ENCODE measurements around the gene TBX4. TPM values are rescaled to one million over a fixed set of nuclear protein-coding genes. Genes with fewer than 3 reads are reported as not detected.
A peak's percentile ranks its signal among the peaks of the same experiment; 100 is the strongest.

The TBX4 gene
- total RNA-seq = not detected

- no peak for ATAC-seq
These were observed at the start of gene TBX4 for GRCh38 chr17:61452301-61453290. Gene TBX4 (plus strand): TSS chr17:61452422. CDS start chr17:61456491, 4,069 bp downstream.

- ATAC-seq = no peak
These were observed 49.0 kb upstream of the TBX4 start for GRCh38 chr17:61402978-61403800.

- ATAC-seq = peak; percentile 79
These were observed 48.2 kb upstream of the TBX4 start for GRCh38 chr17:61403801-61404662.

DNA sequence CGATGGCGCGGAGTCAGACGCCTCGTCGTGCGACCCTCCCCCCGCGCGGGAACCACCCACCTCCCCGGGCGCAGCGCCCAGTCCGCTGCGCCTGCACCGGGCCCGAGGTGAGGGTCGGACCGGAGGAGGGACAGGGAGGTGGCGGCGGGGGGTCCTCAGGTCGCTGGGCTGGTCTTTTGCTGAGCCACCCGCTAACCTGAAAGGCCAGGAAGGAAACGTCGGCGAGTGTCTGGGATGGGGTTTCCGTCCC is 47.6 kb upstream of the TBX4 start:
- ATAC-seq = no peak

DNA sequence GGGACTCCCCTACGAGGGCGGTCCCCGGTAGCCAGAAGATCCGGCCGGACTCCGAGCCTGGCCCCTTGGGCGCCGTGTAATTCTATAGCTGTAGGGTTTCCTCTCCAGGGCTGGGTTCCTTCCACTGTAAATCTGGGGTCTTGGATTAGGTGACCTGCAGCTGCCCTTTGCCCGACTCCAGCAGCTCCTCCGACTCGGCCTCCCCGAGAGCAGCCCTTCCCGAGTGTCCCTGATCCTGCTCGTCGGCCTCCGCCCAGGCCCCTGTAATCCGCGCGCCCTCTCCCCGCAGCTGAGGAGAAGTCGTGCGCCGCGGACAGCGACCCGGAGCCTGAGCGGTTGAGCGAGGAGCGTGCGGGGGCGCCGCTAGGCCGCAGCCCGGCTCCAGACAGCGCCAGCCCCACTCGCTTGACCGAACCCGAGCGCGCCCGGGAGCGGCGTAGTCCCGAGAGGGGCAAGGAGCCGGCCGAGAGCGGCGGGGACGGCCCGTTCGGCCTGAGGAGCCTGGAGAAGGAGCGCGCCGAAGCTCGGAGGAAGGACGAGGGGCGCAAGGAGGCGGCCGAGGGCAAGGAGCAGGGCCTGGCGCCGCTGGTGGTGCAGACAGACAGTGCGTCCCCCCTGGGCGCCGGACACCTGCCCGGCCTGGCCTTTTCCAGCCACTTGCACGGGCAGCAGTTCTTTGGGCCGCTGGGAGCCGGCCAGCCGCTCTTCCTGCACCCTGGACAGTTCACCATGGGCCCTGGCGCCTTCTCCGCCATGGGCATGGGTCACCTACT is 47.1 kb upstream of the TBX4 start:
- ATAC-seq = no peak

GRCh38 chr17:61405686-61406536 is 46.3 kb upstream of the TBX4 start:
- no peak for ATAC-seq

GRCh38 chr17:61406537-61406845 is 45.7 kb upstream of the TBX4 start:
- no peak for ATAC-seq

- no peak for ATAC-seq
These were observed 45.0 kb upstream of the TBX4 start for GRCh38 chr17:61406971-61407911.

DNA sequence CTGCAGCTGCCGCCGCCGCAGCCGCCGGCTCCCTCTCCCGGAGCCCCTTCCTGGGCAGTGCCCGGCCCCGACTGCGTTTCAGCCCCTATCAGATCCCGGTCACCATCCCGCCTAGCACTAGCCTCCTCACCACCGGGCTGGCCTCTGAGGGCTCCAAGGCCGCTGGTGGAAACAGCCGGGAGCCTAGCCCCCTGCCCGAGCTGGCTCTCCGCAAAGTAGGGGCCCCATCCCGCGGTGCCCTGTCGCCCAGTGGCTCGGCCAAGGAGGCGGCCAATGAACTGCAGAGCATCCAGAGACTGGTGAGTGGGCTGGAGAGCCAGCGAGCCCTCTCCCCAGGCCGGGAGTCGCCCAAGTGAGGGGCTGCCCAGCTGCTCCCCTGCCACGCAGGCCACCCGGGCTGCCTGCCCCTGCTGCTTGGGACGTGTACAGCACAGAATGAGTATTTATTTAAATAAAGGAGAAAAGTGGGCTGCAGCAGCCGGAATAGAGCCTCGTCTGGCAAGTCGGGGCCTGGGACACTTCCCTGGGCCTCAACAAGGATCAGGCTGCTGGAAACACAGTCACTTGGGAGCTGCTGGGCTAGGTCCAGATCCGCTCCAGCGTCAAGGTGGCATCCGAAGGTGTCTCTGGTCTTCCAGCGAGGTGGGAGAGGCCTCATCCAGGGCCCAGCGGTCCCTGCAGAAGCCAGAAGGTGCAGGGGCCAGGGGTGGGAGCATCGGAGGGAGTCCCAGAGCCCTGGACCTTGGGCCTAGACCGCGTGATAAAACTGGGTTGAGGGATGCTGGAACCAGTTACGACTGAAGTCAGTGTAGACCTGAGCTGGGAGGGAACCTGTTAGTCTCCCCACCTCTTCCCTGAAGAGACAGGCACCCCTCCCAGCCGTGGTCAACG is 43.8 kb upstream of the TBX4 start:
- ATAC-seq = no peak

DNA sequence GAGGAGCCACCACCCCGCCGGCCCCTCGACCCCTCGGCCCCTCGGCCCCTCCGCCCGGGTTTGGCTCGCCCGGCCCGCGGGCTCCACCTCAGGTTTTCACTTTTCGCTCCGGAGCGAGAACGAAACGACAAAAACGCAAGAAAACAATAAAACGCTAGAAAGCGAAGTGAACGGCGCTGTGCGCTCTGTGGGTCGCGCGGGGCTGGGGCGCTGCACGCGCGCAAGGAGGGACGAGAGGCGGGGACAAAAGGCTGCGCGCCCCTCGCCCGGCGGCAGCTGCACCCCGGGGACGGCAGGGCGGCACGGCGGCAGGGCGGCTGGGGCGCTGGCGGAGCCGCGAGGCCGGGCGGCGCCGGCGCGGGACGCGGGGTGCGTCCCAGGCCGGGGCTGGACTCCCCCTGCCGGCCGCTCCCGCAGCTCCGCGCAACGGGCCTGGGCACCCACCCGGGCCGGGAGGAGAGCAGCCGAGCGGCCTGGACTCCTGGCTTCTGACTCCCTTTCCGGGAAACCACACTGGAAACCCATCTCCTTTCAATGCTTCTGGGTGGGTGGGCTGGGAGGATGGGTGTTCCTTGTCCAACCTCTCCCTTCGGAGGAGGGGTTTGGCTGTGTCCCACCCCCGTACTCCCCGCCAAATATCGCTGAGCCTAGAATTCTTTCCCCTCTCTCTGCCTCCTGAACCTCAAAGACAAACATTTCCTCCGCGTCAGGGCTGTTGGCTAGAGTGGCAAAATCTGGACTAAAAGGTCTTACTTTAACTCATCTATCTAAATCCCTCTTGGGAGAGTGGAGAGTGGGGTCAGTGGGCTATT is 42.7 kb upstream of the TBX4 start:
- ATAC-seq = peak; percentile 28

DNA sequence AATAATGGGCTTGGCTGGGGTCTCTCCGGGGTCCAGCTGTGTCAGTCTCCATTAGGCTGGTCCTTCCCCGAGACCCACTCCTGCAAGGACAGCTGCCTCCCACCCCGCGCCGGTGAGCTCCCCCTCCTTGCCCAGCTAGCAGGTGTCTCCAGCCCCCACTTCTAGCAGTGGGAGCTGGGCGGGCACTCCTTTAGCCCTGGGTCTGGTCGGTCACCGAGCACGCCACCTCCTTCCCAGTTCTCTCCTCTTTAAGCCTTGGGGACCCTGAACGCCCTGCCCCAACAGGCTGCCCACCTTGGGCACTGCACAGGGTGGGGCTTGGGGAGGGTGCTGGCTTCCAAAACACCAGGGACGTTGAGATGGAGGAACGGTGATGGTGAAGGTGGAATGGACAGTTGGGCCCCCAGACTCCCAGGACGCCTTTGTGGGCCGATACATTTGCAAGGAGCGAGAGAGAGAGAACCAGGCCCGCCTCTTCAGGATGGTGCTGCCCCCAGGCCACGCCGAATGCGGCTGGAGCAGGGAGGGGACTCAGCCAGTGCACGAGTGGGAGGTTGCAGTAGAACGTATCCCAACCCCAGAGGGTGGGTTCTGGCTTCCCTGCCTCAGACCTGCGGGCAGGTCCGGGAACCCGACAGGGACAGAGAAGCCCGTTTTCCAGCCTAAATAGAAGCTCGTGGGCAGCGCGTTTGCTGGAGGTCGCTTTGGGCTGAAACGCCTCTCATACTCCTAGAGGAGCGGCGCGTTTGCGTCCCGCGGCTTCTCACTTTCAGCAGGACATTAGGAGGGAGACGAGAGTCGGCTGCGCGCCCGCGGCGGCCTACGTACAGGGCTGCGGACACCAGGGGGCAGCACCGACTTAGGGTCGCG is 41.8 kb upstream of the TBX4 start:
- ATAC-seq = peak; percentile 55

- ATAC-seq = no peak
These were observed 41.3 kb upstream of the TBX4 start for GRCh38 chr17:61411011-61411260.

GRCh38 chr17:61411261-61412142 is 40.7 kb upstream of the TBX4 start:
- ATAC-seq = peak; percentile 79

- peak; percentile 76 for ATAC-seq
These were observed 39.9 kb upstream of the TBX4 start for GRCh38 chr17:61412143-61412859.

GRCh38 chr17:61412860-61413660 is 39.2 kb upstream of the TBX4 start:
- no peak for ATAC-seq
